ENCODE measurements around the gene UBE2Q2. TPM values are rescaled to one million over a fixed set of nuclear protein-coding genes. Genes with fewer than 3 reads are reported as not detected.

The UBE2Q2 gene
- total RNA-seq, 4 donors from 2014 or later: 39.8 to 49.5 (median 46.2) TPM

GRCh38 chr15:75815811-75816719 lies 27.2 kb upstream of the UBE2Q2 start:
- Histone ChIP-seq H3K4me1 (no peaks in the 10 kb centered on the region), H3K27ac (no peak overlapping the region), H3K27me3 (no peaks in the 10 kb centered on the region), H3K4me3 (no peak overlapping the region), H3K36me3 (no peaks in the 10 kb centered on the region), H3K9me3 (no peaks in the 10 kb centered on the region)
- TF ChIP-seq CTCF (IDR thresholded peaks at IDR 0.05): no peak
- TF ChIP-seq EP300 (IDR thresholded peaks at IDR 0.05): no peak
- no peak for TF ChIP-seq POLR2A (IDR thresholded peaks at IDR 0.05)
- 83 to 87% methylated on average over 3 of the region's 3 CpGs for WGBS, 2 donors
- no peak for DNase-seq (ENCODE audit: low spot score in 2 of 2)

- Histone ChIP-seq H3K4me3 (peak overlapping the region in 3 of 4 donors; percentile 5 to 35 (median 16)), H3K4me1 (no peaks in the 10 kb centered on the region), H3K27me3 (no peaks in the 10 kb centered on the region), H3K36me3 (no peaks in the 10 kb centered on the region), H3K9me3 (no peaks in the 10 kb centered on the region), H3K27ac (no peak overlapping the region)
- WGBS, 2 donors: 50 to 51% methylated on average over 6 of the region's 6 CpGs
- DNase-seq (ENCODE audit: low spot score in 2 of 2): no peak
- TF ChIP-seq CTCF (IDR thresholded peaks at IDR 0.05): no peak
- no peak for TF ChIP-seq EP300 (IDR thresholded peaks at IDR 0.05)
- TF ChIP-seq POLR2A (IDR thresholded peaks at IDR 0.05): no peak
These were observed 25.9 kb upstream of the UBE2Q2 start for GRCh38 chr15:75817138-75817935.

GRCh38 chr15:75820206-75820605 lies 23.0 kb upstream of the UBE2Q2 start:
- no peaks in the 10 kb centered on the region for H3K36me3 ChIP-seq
- H3K27me3 ChIP-seq: no peaks in the 10 kb centered on the region
- H3K27ac ChIP-seq: no peak overlapping the region
- DNase-seq (ENCODE audit: low spot score in 2 of 2): no peak
- H3K9me3 ChIP-seq: no peaks in the 10 kb centered on the region
- H3K4me3 ChIP-seq: no peak overlapping the region
- no peaks in the 10 kb centered on the region for H3K4me1 ChIP-seq
- WGBS, 2 donors: 93 to 98% methylated on average over 2 of the region's 2 CpGs
- TF ChIP-seq CTCF (IDR thresholded peaks at IDR 0.05) (no peak), POLR2A (IDR thresholded peaks at IDR 0.05) (no peak), EP300 (IDR thresholded peaks at IDR 0.05) (no peak)

- TF ChIP-seq POLR2A (IDR thresholded peaks at IDR 0.05): no peak
- TF ChIP-seq CTCF (IDR thresholded peaks at IDR 0.05): no peak
- TF ChIP-seq EP300 (IDR thresholded peaks at IDR 0.05): no peak
- Histone ChIP-seq H3K9me3 (no peaks in the 10 kb centered on the region), H3K4me3 (no peak overlapping the region), H3K27me3 (no peaks in the 10 kb centered on the region), H3K36me3 (no peaks in the 10 kb centered on the region), H3K27ac (no peak overlapping the region), H3K4me1 (no peaks in the 10 kb centered on the region)
- WGBS, 2 donors: 84 to 87% methylated on average over 4 of the region's 4 CpGs
- DNase-seq (ENCODE audit: low spot score in 2 of 2): no peak
These were observed 21.4 kb upstream of the UBE2Q2 start for GRCh38 chr15:75821786-75822345.
